IPS-15b (cell line): Measurements from ENCODE around the gene CA6.
"Not testable (repeated sequence)": the region's sequence is repeated elsewhere in the genome, so short reads cannot be mapped to it uniquely, and the experiment has no call there.

Experiments used
- H3K27me3 ChIP-seq: one replicate; pipeline ENCODE4 v1.6.1; 2013; ENCODE audit warnings: low read length; ENCODE audit not compliant: control insufficient read depth, insufficient read depth
- H3K36me3 ChIP-seq: one replicate; pipeline ENCODE4 v1.6.1; 2013; ENCODE audit warnings: low read length; ENCODE audit not compliant: control insufficient read depth, insufficient read depth
- H3K4me1 ChIP-seq: one replicate; pipeline ENCODE4 v1.6.1; 2013; ENCODE audit warnings: mild to moderate bottlenecking, low read length; ENCODE audit not compliant: control insufficient read depth, insufficient read depth
- H3K4me3 ChIP-seq: one replicate; pipeline ENCODE4 v1.5.1; 2013; ENCODE audit warnings: low read depth, low read length
- H3K9ac ChIP-seq: one replicate; pipeline ENCODE4 v1.6.1; 2013; ENCODE audit warnings: low read depth, mild to moderate bottlenecking, low read length
- H3K9me3 ChIP-seq: one replicate; pipeline ENCODE4 v1.6.1; 2013; ENCODE audit warnings: mild to moderate bottlenecking, low read length; ENCODE audit not compliant: control insufficient read depth, insufficient read depth

The CA6 gene

GRCh38 chr1:8962812-8963530, 17.3 kb downstream of the CA6 start:
- no peak overlapping the region for H3K4me3 ChIP-seq
- H3K27me3 ChIP-seq: no peaks in the 10 kb centered on the region
- no peaks in the 10 kb centered on the region for H3K36me3 ChIP-seq
- no peaks in the 10 kb centered on the region for H3K9me3 ChIP-seq
- H3K9ac ChIP-seq: no peak overlapping the region
- H3K4me1 ChIP-seq: no peaks in the 10 kb centered on the region

GRCh38 chr1:8963963-8964362, 18.3 kb downstream of the CA6 start:
- Histone ChIP-seq H3K9me3 (no peaks in the 10 kb centered on the region), H3K27me3 (no peaks in the 10 kb centered on the region), H3K4me3 (no peak overlapping the region), H3K4me1 (no peaks in the 10 kb centered on the region), H3K36me3 (no peaks in the 10 kb centered on the region), H3K9ac (no peak overlapping the region)

- H3K4me3 ChIP-seq: no peak overlapping the region
- H3K4me1 ChIP-seq: no peaks in the 10 kb centered on the region
- no peaks in the 10 kb centered on the region for H3K9me3 ChIP-seq
- no peaks in the 10 kb centered on the region for H3K36me3 ChIP-seq
- no peak overlapping the region for H3K9ac ChIP-seq
- H3K27me3 ChIP-seq: no peaks in the 10 kb centered on the region
Observed at GRCh38 chr1:8965121-8965820, 19.6 kb downstream of the CA6 start.

GRCh38 chr1:8966606-8967005, 20.9 kb downstream of the CA6 start:
- H3K9ac ChIP-seq: no peak overlapping the region
- no peaks in the 10 kb centered on the region for H3K36me3 ChIP-seq
- no peaks in the 10 kb centered on the region for H3K27me3 ChIP-seq
- no peak overlapping the region for H3K4me3 ChIP-seq
- no peaks in the 10 kb centered on the region for H3K4me1 ChIP-seq
- H3K9me3 ChIP-seq: no peaks in the 10 kb centered on the region

- H3K9me3 ChIP-seq, H3K36me3 ChIP-seq, H3K4me1 ChIP-seq, H3K4me3 ChIP-seq, H3K27me3 ChIP-seq, H3K9ac ChIP-seq: not testable (repeated sequence)
Observed at GRCh38 chr1:8968902-8969301, 23.2 kb downstream of the CA6 start.

- Histone ChIP-seq H3K9me3 (no peaks in the 10 kb centered on the region), H3K9ac (no peak overlapping the region), H3K27me3 (no peaks in the 10 kb centered on the region), H3K4me3 (no peak overlapping the region), H3K4me1 (no peaks in the 10 kb centered on the region), H3K36me3 (no peaks in the 10 kb centered on the region)
Observed at GRCh38 chr1:8969937-8970336, 24.3 kb downstream of the CA6 start.

GRCh38 chr1:8970870-8971337, 25.2 kb downstream of the CA6 start:
- Histone ChIP-seq H3K36me3 (no peaks in the 10 kb centered on the region), H3K4me1 (no peaks in the 10 kb centered on the region), H3K4me3 (no peak overlapping the region), H3K9ac (no peak overlapping the region), H3K27me3 (no peaks in the 10 kb centered on the region), H3K9me3 (no peaks in the 10 kb centered on the region)

GRCh38 chr1:8974551-8974950, 28.9 kb downstream of the CA6 start:
- H3K9ac ChIP-seq: no peak overlapping the region
- H3K9me3 ChIP-seq: no peaks in the 10 kb centered on the region
- no peaks in the 10 kb centered on the region for H3K4me1 ChIP-seq
- no peaks in the 10 kb centered on the region for H3K36me3 ChIP-seq
- no peak overlapping the region for H3K4me3 ChIP-seq
- H3K27me3 ChIP-seq: no peaks in the 10 kb centered on the region

- Histone ChIP-seq H3K27me3 (no peaks in the 10 kb centered on the region), H3K4me1 (no peaks in the 10 kb centered on the region), H3K9ac (no peak overlapping the region), H3K4me3 (no peak overlapping the region), H3K9me3 (no peaks in the 10 kb centered on the region), H3K36me3 (no peaks in the 10 kb centered on the region)
Observed at GRCh38 chr1:8976338-8976737, 30.7 kb downstream of the CA6 start.

- Histone ChIP-seq H3K4me3 (no peak overlapping the region), H3K4me1 (no peaks in the 10 kb centered on the region), H3K9me3 (no peaks in the 10 kb centered on the region), H3K27me3 (no peaks in the 10 kb centered on the region), H3K36me3 (no peaks in the 10 kb centered on the region), H3K9ac (no peak overlapping the region)
Observed at GRCh38 chr1:8976896-8977450, 31.3 kb downstream of the CA6 start.

- H3K9ac ChIP-seq: no peak overlapping the region
- H3K27me3 ChIP-seq: no peaks in the 10 kb centered on the region
- no peaks in the 10 kb centered on the region for H3K9me3 ChIP-seq
- H3K36me3 ChIP-seq: no peaks in the 10 kb centered on the region
- H3K4me3 ChIP-seq: no peak overlapping the region
- no peaks in the 10 kb centered on the region for H3K4me1 ChIP-seq
Observed at GRCh38 chr1:8980656-8981055, 35.0 kb downstream of the CA6 start.

- Histone ChIP-seq H3K36me3 (no peaks in the 10 kb centered on the region), H3K9ac (no peak overlapping the region), H3K4me3 (no peak overlapping the region), H3K27me3 (no peaks in the 10 kb centered on the region), H3K4me1 (no peaks in the 10 kb centered on the region), H3K9me3 (no peaks in the 10 kb centered on the region)
Observed at GRCh38 chr1:8981169-8981568, 35.5 kb downstream of the CA6 start.
